Transverse colon (tissue), 4 donors: Measurements from ENCODE around the gene MPRIP. TPM values are rescaled to one million over a fixed set of nuclear protein-coding genes. Genes with fewer than 3 reads are reported as not detected.
A peak's percentile ranks its signal among the peaks of the same experiment; 100 is the strongest.

Experiments used
- DNase-seq: peaks from one replicate; pipeline ENCODE4 v3.0.0-alpha.2; 2019
- H3K27ac ChIP-seq, 4 donors: fragments of 200-600 bp; sonication (generic); 2 replicates each; pipeline ENCODE4 v1.5.1; 2016 to 2018; ENCODE audit warnings: inconsistent platforms in 4 of 4
- H3K27me3 ChIP-seq: fragments of 200-600 bp; sonication (generic); 2 replicates; pipeline ENCODE4 v1.5.1; 2017; ENCODE audit warnings: inconsistent platforms
- H3K36me3 ChIP-seq, 4 donors: fragments of 200-600 bp; sonication (generic); 2 replicates each; pipeline ENCODE4 v1.5.1; 2017 to 2019; ENCODE audit warnings: inconsistent platforms in 4 of 4
- H3K4me1 ChIP-seq, 4 donors: fragments of 200-600 bp; sonication (generic); 2 replicates each; pipeline ENCODE4 v1.5.1; 2017 to 2020; ENCODE audit warnings: inconsistent platforms in 4 of 4
- H3K4me3 ChIP-seq, 4 donors: fragments of 200-600 bp; sonication (generic); 1 replicate in 1 of 4; 2 replicates in 3 of 4; pipeline versions ENCODE4 v1.5.1 to v1.6.1; 2017 to 2019; ENCODE audit warnings: inconsistent platforms in 4 of 4
- H3K9me3 ChIP-seq, 2 donors: fragments of 200-600 bp; sonication (generic); 2 replicates each; pipeline ENCODE4 v1.5.1; 2017 to 2019; ENCODE audit warnings: inconsistent platforms in 2 of 2
- CTCF ChIP-seq, 5 experiments: fragments of 200-600 bp in 3 of 5; fragments of 450-650 bp in 2 of 5; sonication (generic) in 3 of 5; IDR thresholded peaks; 1 replicate in 2 of 5; 2 replicates in 3 of 5; pipeline ENCODE4 v1.5.1; 2016 to 2017; ENCODE audit warnings: antibody characterized with exemption in 5 of 5, inconsistent platforms in 3 of 5, mild to moderate bottlenecking in 2 of 5, moderate library complexity in 1 of 5
- EP300 ChIP-seq: sonication (generic); formaldehyde crosslinking; IDR thresholded peaks from one replicate; pipeline ENCODE4 v1.6.1; 2017; ENCODE audit warnings: antibody characterized with exemption, low read depth
- POLR2A ChIP-seq: fragments of 450-650 bp; IDR thresholded peaks from one replicate; pipeline ENCODE4 v1.6.1; 2016; ENCODE audit warnings: antibody characterized with exemption, mild to moderate bottlenecking, moderate library complexity
- POLR2AphosphoS5 ChIP-seq, 3 donors: sonication (generic); formaldehyde crosslinking; IDR thresholded peaks; one replicate each; pipeline ENCODE4 v1.6.1; 2016; ENCODE audit warnings: antibody characterized with exemption in 3 of 3
- WGBS, 2 donors: methylation state at CpG; one replicate each; pipeline ENCODE4 v1.1.5; 2018; ENCODE audit warnings: low coverage in 1 of 2; 5-methylcytosine and 5-hydroxymethylcytosine counted together
- in situ Hi-C, 4 donors: fragments of 200-750 bp; cut with MboI; loops; one replicate each; pipeline versions ENCODE4 v1.15.0 to v1.15.1; 2017; ENCODE audit warnings: low sequenced_read_pairs in 3 of 4, low pct_ligation_motif_present in 1 of 4, low pct_unique_long_range_greater_than_20kb in 1 of 4
- intact Hi-C: fragments of 100-400 bp; cut with DNase I; formaldehyde crosslinking; loops from one replicate; pipeline ENCODE4 v1.15.1; 2023; ENCODE audit warnings: low total_unique reads
- total RNA-seq, 4 donors: library from RNA; depleted of rRNA; stranded (reverse); fragments of >200 nt; gene quantifications; one replicate each; pipeline ENCODE4 v1.1.0, GENCODE V29; 2016

Gene MPRIP
- total RNA-seq, 4 donors from 2014 or later, result 124 to 368 (median 158) TPM

DNA sequence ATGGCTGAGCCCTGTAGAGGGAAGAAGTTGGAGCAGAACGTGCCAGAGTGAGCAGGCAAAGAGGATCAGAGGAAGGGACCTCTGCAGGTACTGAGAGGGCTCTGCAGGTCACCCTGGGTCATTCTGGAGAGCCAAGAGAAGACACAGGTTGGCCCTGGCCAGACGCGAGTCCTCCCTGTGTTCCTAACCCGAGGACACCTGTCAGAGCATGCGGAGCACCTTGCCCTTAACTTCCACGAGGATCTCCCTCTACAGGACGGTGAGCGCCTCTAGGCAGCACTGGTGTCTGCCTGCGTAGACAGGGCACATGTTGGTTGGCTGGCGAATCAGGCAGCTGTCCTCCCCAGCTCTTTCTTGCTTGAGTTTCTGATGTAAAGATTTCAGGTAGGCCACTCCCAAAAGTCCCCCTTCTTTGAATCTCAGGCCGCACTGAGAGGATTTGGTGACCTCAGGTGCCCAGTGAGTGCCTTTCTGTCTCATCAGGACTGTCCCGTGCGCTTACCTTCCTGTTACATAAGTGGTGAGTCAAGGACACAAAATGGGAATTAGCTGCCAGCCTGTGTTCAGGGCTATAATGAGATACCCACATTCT is 45.3 kb downstream of the MPRIP start:
- Histone ChIP-seq H3K4me1 (peaks cover 0 to 27% (median 16%) of the 10 kb centered on the region in 4 donors), H3K9me3 (no peaks in the 10 kb centered on the region), H3K4me3 (no peak overlapping the region), H3K27me3 (no peaks in the 10 kb centered on the region), H3K27ac (no peak overlapping the region), H3K36me3 (no peaks in the 10 kb centered on the region)
- TF ChIP-seq POLR2AphosphoS5 (IDR thresholded peaks at IDR 0.05) (no peak), CTCF (IDR thresholded peaks at IDR 0.05) (no peak), EP300 (no peak), POLR2A (no peak)
- DNase-seq, result peak; percentile 7
- intact Hi-C loops, result no loop called here
- in situ Hi-C loops, result no loop called here
- 90 to 100% methylated on average over 1 to 13 of the region's 13 CpGs for WGBS, 2 donors

DNA sequence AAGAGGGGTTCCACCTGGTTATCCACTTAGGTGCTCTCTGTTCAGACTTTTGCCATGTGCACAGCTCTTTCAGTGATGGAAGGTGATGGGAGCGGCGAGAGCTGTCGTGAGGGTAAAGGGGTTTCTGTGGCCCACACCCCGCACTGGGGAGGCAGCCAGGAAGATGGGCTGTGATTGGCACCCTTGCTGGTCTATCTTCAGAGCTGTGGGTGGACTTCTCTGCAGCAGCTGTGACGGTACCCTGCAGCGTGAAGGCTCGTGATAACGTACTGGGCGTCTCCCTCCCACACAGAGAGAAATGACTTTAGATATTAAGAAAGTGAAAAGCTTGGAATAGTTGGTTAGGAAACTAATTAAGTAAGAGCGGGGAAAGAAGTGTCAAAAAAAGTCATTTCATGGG is 45.8 kb downstream of the MPRIP start:
- WGBS, 2 donors, result 70 to 87% methylated on average over 4 to 10 of the region's 10 CpGs
- DNase-seq, result peak; percentile 2

GRCh38 chr17:17088541-17089525 is 46.6 kb downstream of the MPRIP start:
- Histone ChIP-seq H3K36me3 (no peaks in the 10 kb centered on the region), H3K27ac (no peak overlapping the region), H3K4me1 (peaks cover 0 to 40% (median 16%) of the 10 kb centered on the region in 4 donors), H3K9me3 (no peaks in the 10 kb centered on the region), H3K27me3 (no peaks in the 10 kb centered on the region), H3K4me3 (no peak overlapping the region)
- intact Hi-C loops (no loop called here), in situ Hi-C loops (no loop called here)
- DNase-seq, result peak; percentile 4
- 63 to 78% methylated on average over 4 to 8 of the region's 8 CpGs for WGBS, 2 donors
- TF ChIP-seq CTCF (IDR thresholded peaks at IDR 0.05), result no peak
- TF ChIP-seq POLR2AphosphoS5 (IDR thresholded peaks at IDR 0.05), result no peak
- TF ChIP-seq POLR2A, result no peak
- no peak for TF ChIP-seq EP300

More for the DNA sequence above, 45.8 kb downstream of the MPRIP start:
- peaks cover 0 to 33% (median 16%) of the 10 kb centered on the region in 4 donors for H3K4me1 ChIP-seq
- in situ Hi-C loops, result no loop called here
- TF ChIP-seq EP300 (no peak), CTCF (IDR thresholded peaks at IDR 0.05) (no peak), POLR2AphosphoS5 (IDR thresholded peaks at IDR 0.05) (no peak), POLR2A (no peak)
- H3K27ac ChIP-seq, result no peak overlapping the region
- intact Hi-C loops, result no loop called here
- H3K27me3 ChIP-seq, result no peaks in the 10 kb centered on the region
- H3K9me3 ChIP-seq, result no peaks in the 10 kb centered on the region
- no peak overlapping the region for H3K4me3 ChIP-seq
- no peaks in the 10 kb centered on the region for H3K36me3 ChIP-seq

DNA sequence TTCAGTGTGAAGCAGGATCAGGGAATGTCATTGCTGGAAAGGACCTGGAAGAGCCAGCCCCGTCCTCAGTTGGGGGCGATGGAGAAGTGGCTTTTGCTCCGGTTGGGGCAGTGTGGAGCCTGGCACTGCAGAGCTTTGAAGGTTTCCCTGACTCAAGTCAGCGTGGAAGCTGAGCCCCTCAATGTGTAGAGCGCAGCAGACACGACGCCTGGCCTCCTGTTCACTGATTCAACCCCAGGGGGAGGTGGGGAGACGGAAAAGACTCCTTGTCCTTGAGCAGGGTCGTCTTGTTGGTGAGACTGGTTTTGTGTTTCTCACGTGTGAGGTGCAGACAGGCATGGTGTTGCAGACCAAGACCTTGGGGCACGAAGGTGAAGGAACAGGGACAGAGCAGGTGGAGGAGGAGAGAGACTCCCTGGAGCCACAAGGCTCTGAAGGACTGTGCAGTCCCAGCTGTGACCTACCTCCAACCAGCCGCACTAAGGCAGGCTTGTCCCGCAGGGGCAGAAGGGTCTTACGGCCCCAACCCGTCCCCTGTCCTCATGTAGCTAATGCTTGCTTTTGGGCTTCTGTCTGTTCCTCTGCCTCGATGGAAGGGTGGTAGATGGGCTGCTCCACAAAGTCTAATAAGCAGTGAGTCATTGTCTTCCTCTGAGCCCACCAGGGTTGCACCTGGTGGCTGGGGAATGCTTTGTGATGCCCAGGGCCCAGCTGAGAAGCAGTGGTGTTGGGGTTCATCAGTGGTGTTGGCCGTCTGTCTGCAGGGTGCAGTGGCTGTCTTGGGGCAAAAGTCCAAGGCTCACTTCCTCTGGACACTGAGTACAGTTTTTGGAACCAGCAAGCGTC is 47.8 kb downstream of the MPRIP start:
- intact Hi-C loops (no loop called here), in situ Hi-C loops (no loop called here)
- Histone ChIP-seq H3K27me3 (no peaks in the 10 kb centered on the region), H3K9me3 (no peaks in the 10 kb centered on the region), H3K4me3 (no peak overlapping the region), H3K36me3 (no peaks in the 10 kb centered on the region), H3K27ac (peak overlapping the region; percentile 48 to 68 (median 52)), H3K4me1 (peaks cover 0 to 44% (median 16%) of the 10 kb centered on the region in 4 donors)
- no peak for TF ChIP-seq EP300
- no peak for TF ChIP-seq CTCF (IDR thresholded peaks at IDR 0.05)
- no peak for TF ChIP-seq POLR2AphosphoS5 (IDR thresholded peaks at IDR 0.05)
- no peak for TF ChIP-seq POLR2A
- DNase-seq, result peak; percentile 44
- 89% methylated on average over 18 of the region's 18 CpGs; no CpG with 5 or more reads in 1 of the 2 donors for WGBS, 2 donors
